K562 (cell line): ENCODE measurements around the gene BAIAP3. TPM values are rescaled to one million over a fixed set of nuclear protein-coding genes. Genes with fewer than 3 reads are reported as not detected.

Experiments
- ATAC-seq: fragments of 200-7000 bp; cut with Tn5 transposase; 3 replicates; pipeline ENCODE4 v1.9.1; 2020; ENCODE audit warnings: moderate library complexity
- BruUV-seq: library from RNA; stranded (reverse); fragments of 400-500 nt; replicated peaks from 2 replicates; lab custom pipeline; 2021; lab: Mats Ljungman, UMichigan
- CTCF ChIA-PET: fragments of 300-600 bp; formaldehyde crosslinking; extraction: SDS; loops from one replicate; lab custom pipeline; 2021; ENCODE audit warnings: low intra/inter-chr PET ratio; lab: Yijun Ruan, JAX
- POLR2A ChIA-PET: fragments of 300-600, 350-650 bp; sonication (Branson Sonifier 250); formaldehyde crosslinking; extraction: SDS; loops from one replicate; lab custom pipeline; 2021; ENCODE audit warnings: antibody characterized with exemption, inconsistent platforms; lab: Yijun Ruan, JAX
- DNase-seq, 4 experiments: peaks; one replicate each; pipeline versions ENCODE4 v3.0.0 to v3.0.0-alpha.2; 2011 to 2018; ENCODE audit warnings: low spot score in 3 of 4, mixed read lengths in 3 of 4; ENCODE audit errors: extremely low read depth in 1 of 4
- FAIRE-seq: peaks from 2 replicates; lab custom pipeline; 2011; peaks lifted over from hg19 to GRCh38; lab: Jason Lieb, UNC
- H2AFZ ChIP-seq: 2 replicates; pipeline ENCODE4 v1.6.0; 2011; ENCODE audit warnings: low read depth, low read length, control low read depth, inconsistent platforms
- H3K27ac ChIP-seq: fragments of 200-600 bp; 3 replicates; pipeline ENCODE4 v1.8.0; 2011; ENCODE audit warnings: low read depth, mild to moderate bottlenecking, control low read depth, inconsistent platforms, low read length, moderate library complexity, mixed read lengths; ENCODE audit errors: extremely low read depth
- H3K27me3 ChIP-seq, 2 experiments: fragments of 300-600 bp in 1 of 2; 2 replicates in 1 of 2; 3 replicates in 1 of 2; pipeline versions ENCODE4 v1.6.0 to v1.8.0; 2011; ENCODE audit warnings: inconsistent platforms in 2 of 2, low read length in 2 of 2, mild to moderate bottlenecking in 1 of 2, mixed read lengths in 1 of 2, moderate library complexity in 1 of 2; ENCODE audit not compliant: control insufficient read depth in 2 of 2, insufficient read depth in 2 of 2
- H3K36me3 ChIP-seq: fragments of 300-600 bp; 3 replicates; pipeline ENCODE4 v1.8.0; 2011; ENCODE audit warnings: mild to moderate bottlenecking, low read length, inconsistent platforms; ENCODE audit not compliant: control insufficient read depth, insufficient read depth
- H3K4me1 ChIP-seq, 2 experiments: fragments of 200-600 bp in 1 of 2; replicated peaks in 1 of 2; 2 replicates in 1 of 2; 3 replicates in 1 of 2; pipeline versions ENCODE4 v1.5.1 to v1.8.0; 2011; ENCODE audit warnings: inconsistent platforms in 2 of 2, low read length in 2 of 2, mild to moderate bottlenecking in 1 of 2, mixed read lengths in 1 of 2, moderate library complexity in 1 of 2; ENCODE audit not compliant: control insufficient read depth in 2 of 2, insufficient read depth in 2 of 2
- H3K4me2 ChIP-seq: 2 replicates; pipeline ENCODE4 v1.6.1; 2011; ENCODE audit warnings: low read length, control low read depth, inconsistent platforms, mixed read lengths; ENCODE audit not compliant: insufficient read depth
- H3K4me3 ChIP-seq: fragments of 200-600 bp; sonication (generic), shearing (Covaris generic); 2 replicates; pipeline ENCODE4 v1.5.1; 2016; ENCODE audit warnings: control low read depth, inconsistent platforms
- H3K79me2 ChIP-seq: fragments of 200-600 bp; 3 replicates; pipeline ENCODE4 v1.8.0; 2011; ENCODE audit warnings: low read length, inconsistent platforms; ENCODE audit not compliant: control insufficient read depth, insufficient read depth
- H3K9ac ChIP-seq, 2 experiments: 2 replicates each; pipeline versions ENCODE4 v1.6.0 to v1.6.1; 2011; ENCODE audit warnings: low read depth in 2 of 2, low read length in 2 of 2, control low read depth in 1 of 2, inconsistent platforms in 1 of 2, mild to moderate bottlenecking in 1 of 2, mixed read lengths in 1 of 2; ENCODE audit not compliant: insufficient read depth in 1 of 2
- H3K9me1 ChIP-seq: one replicate; pipeline ENCODE4 v1.6.0; 2011; ENCODE audit warnings: inconsistent platforms, mild to moderate bottlenecking, low read length, moderate library complexity; ENCODE audit not compliant: control insufficient read depth, insufficient read depth
- H3K9me3 ChIP-seq: replicated peaks from 2 replicates; pipeline ENCODE4 v1.5.1; 2011; ENCODE audit warnings: low read depth, low read length, inconsistent platforms; ENCODE audit not compliant: control insufficient read depth, insufficient read depth
- H4K20me1 ChIP-seq: replicated peaks from 2 replicates; pipeline ENCODE4 v1.6.1; 2011; ENCODE audit warnings: low read length, inconsistent platforms, mixed read lengths; ENCODE audit not compliant: control insufficient read depth, insufficient read depth
- BHLHE40 ChIP-seq: IDR thresholded peaks from 2 replicates; pipeline ENCODE4 v1.6.1; 2011; ENCODE audit warnings: low read length, improper control_type of control experiment
- CREM ChIP-seq: IDR thresholded peaks from 2 replicates; pipeline ENCODE4 v1.6.1; 2014; ENCODE audit warnings: antibody characterized with exemption, low read depth
- NELFE ChIP-seq: IDR thresholded peaks from 2 replicates; pipeline ENCODE4 v1.6.1; 2011; ENCODE audit warnings: mild to moderate bottlenecking; ENCODE audit not compliant: insufficient read depth, insufficient read length
- PHF20 ChIP-seq: fragments of 450-650 bp; IDR thresholded peaks from 2 replicates; pipeline ENCODE4 v1.6.1; 2018; ENCODE audit not compliant: partially characterized antibody
- RBBP5 ChIP-seq: fragments of 200-600 bp; sonication (generic); IDR thresholded peaks from 2 replicates; pipeline ENCODE4 v1.6.1; 2012; ENCODE audit warnings: borderline replicate concordance, mild to moderate bottlenecking, low read length, control low read depth, inconsistent platforms; ENCODE audit not compliant: insufficient read depth, poor library complexity, severe bottlenecking
- TAF9B ChIP-seq: fragments of 450-650 bp; IDR thresholded peaks from 2 replicates; pipeline ENCODE4 v1.6.1; 2018; ENCODE audit warnings: mild to moderate bottlenecking; ENCODE audit not compliant: partially characterized antibody
- TEAD2 ChIP-seq: fragments of 450-650 bp; IDR thresholded peaks from 2 replicates; pipeline ENCODE4 v1.6.1; 2016; ENCODE audit warnings: missing genetic modification characterization, control low read depth, missing compliant biosample characterization
- THAP12 ChIP-seq: fragments of 250-450 bp; sonication (Bioruptor Pico); IDR thresholded peaks from 2 replicates; pipeline ENCODE4 v1.9.0; 2021; ENCODE audit warnings: mild to moderate bottlenecking, inconsistent platforms
- ZBTB2 ChIP-seq: fragments of 450-650 bp; IDR thresholded peaks from 2 replicates; pipeline ENCODE4 v1.6.1; 2016; ENCODE audit warnings: antibody characterized with exemption
- ZNF23 ChIP-seq: fragments of 250-450 bp; sonication (Bioruptor Pico); IDR thresholded peaks from 2 replicates; pipeline ENCODE4 v1.4.0; 2020; ENCODE audit warnings: mild to moderate bottlenecking
- ZNF24 ChIP-seq: fragments of 450-650 bp; IDR thresholded peaks from 2 replicates; pipeline ENCODE4 v1.6.1; 2016
- ZNF274 ChIP-seq: IDR thresholded peaks from 2 replicates; pipeline ENCODE4 v1.6.1; 2011; ENCODE audit warnings: low read depth, mild to moderate bottlenecking, low read length, moderate library complexity, borderline replicate concordance
- ZNF609 ChIP-seq: sonication (generic); formaldehyde crosslinking; IDR thresholded peaks from 2 replicates; pipeline ENCODE4 v1.8.1; 2023; ENCODE audit warnings: missing genetic modification reagents, mild to moderate bottlenecking, borderline replicate concordance
- WGBS: fragments of 100-300 bp; shearing (Covaris generic); methylation state at CpG from one replicate; pipeline ENCODE4 v1.1.6; 2016; ENCODE audit warnings: low coverage, mixed read lengths; ENCODE audit not compliant: insufficient coverage; ENCODE audit errors: missing lambda C conversion rate; 5-methylcytosine and 5-hydroxymethylcytosine counted together
- in situ Hi-C: fragments of 300-500 bp; cut with MboI; formaldehyde crosslinking; loops from 4 replicates; pipeline ENCODE4 v1.15.0; 2018; ENCODE audit warnings: inconsistent platforms, mixed read lengths
- intact Hi-C: fragments of 100-400 bp; cut with micrococcal nuclease; formaldehyde crosslinking; loops from 2 replicates; pipeline ENCODE4 v1.14.2; 2022
- polyA plus RNA-seq, 8 experiments: library from polyadenylated mRNA; depleted of rRNA in 4 of 8; stranded (reverse) in 5 of 8; unstranded in 3 of 8; fragments of >200 nt; fragmentation: Nextera tagmentation in 2 of 8; fragmentation: Illumina TruSeq in 1 of 8; extraction: Ambion mirVana in 2 of 8; extraction: Trizol in 1 of 8; gene quantifications; 2 replicates each; pipeline versions ENCODE4 v1.2.1 to v1.2.3, GENCODE V29; 2011 to 2014; ENCODE audit warnings: inconsistent platforms in 1 of 8, missing spikeins in 1 of 8
- total RNA-seq, 7 experiments: library from RNA; depleted of rRNA in 6 of 7; stranded (reverse); fragments of >200 nt in 6 of 7; fragmentation: Illumina TruSeq in 2 of 7; extraction: Trizol in 2 of 7; gene quantifications; 2 replicates each; pipeline versions ENCODE4 v1.2.1 to v1.2.3, GENCODE V29; 2011 to 2021; ENCODE audit warnings: low replicate concordance in 1 of 7

The BAIAP3 gene
- total and polyA plus RNA-seq, 9 of the 15 experiments (the other 6 are each of a cell fraction or from before 2014, with no cell fraction given), result 0.03 to 4.5 (median 0.57) TPM; not detected in 1

- peak overlapping the region; percentile 76 for H3K4me3 ChIP-seq
- FAIRE-seq, result peak; percentile 98
- H3K9ac ChIP-seq, result peak overlapping the region; percentile 97 to 100
- H3K79me2 ChIP-seq, result peaks cover 36% of the 10 kb centered on the region
- no peaks in the 10 kb centered on the region for H3K9me3 ChIP-seq
- no peaks in the 10 kb centered on the region for H3K27me3 ChIP-seq
- peak; percentile 93 for ATAC-seq
- intact Hi-C loops (no loop called here), in situ Hi-C loops (no loop called here)
- H3K27ac ChIP-seq, result peak overlapping the region; percentile 100
- peaks cover 5% of the 10 kb centered on the region for H3K9me1 ChIP-seq
- peak overlapping the region; percentile 70; the same call in 1 of the 2 replicates for H2AFZ ChIP-seq
- ChIA-PET POLR2A (interaction anchor here (0.5 to 4.2 kb wide), 31 partner anchors 10 to 776 kb away, joined by 3 to 73 read pairs (median 4); partner anchors contain the start of genes EME2, FAHD1, HAGH and MRPS34), CTCF (no interaction called here)
- H3K4me2 ChIP-seq, result peak overlapping the region; percentile 88
- BruUV-seq, result no TSS peak
- peaks cover 19 to 74% of the 10 kb centered on the region in 2 experiments; a peak in 4 of 5 replicates for H3K4me1 ChIP-seq
- under 1% methylated on average over 18 of the region's 31 CpGs for WGBS
- peaks cover 8% of the 10 kb centered on the region; the same call in 1 of the 2 replicates for H4K20me1 ChIP-seq
- H3K36me3 ChIP-seq, result peaks cover 8% of the 10 kb centered on the region; the same call in 2 of the 3 replicates
- peak; percentile 80 to 93 (median 86) for DNase-seq
- TF ChIP-seq THAP12 (CRISPR knock-in tag) (no peak), ZNF609 (peak; percentile 49; the same call in 1 of the 2 replicates), ZNF23 (CRISPR knock-in tag) (no peak), BHLHE40 (peak; percentile 6; the same call in 1 of the 2 replicates), ZNF274 (no peak), CREM (peak; percentile 53), ZNF24 (no peak; the same call in 1 of the 2 replicates), PHF20 (no peak), TEAD2 (tag) (no peak), RBBP5 (peak; percentile 46), ZBTB2 (peak; percentile 91), TAF9B (peak; percentile 72), NELFE (no peak)
Observed at GRCh38 chr16:1378804-1379303, 45.4 kb downstream of the BAIAP3 start.
